Spinal cord (tissue), 10 donors: ENCODE results near the gene CRYGN. TPM values are rescaled to one million over a fixed set of nuclear protein-coding genes. Genes with fewer than 3 reads are reported as not detected.

ENCODE experiments used
- DNase-seq, 6 donors: peaks; one replicate each; pipeline versions ENCODE4 v3.0.0 to v3.0.0-alpha.2; 2013 to 2015; ENCODE audit warnings: low spot score in 6 of 6, low read depth in 4 of 6
- H3K27ac ChIP-seq: one replicate; pipeline ENCODE4 v1.5.1; 2013; ENCODE audit warnings: low read depth, low read length, control low read depth
- H3K27me3 ChIP-seq: one replicate; pipeline ENCODE4 v1.6.1; 2013; ENCODE audit warnings: low read length; ENCODE audit not compliant: control insufficient read depth, insufficient read depth
- H3K36me3 ChIP-seq: one replicate; pipeline ENCODE4 v1.6.1; 2013; ENCODE audit warnings: low read length; ENCODE audit not compliant: control insufficient read depth, insufficient read depth
- H3K4me1 ChIP-seq: one replicate; pipeline ENCODE4 v1.6.1; 2013; ENCODE audit warnings: low read length; ENCODE audit not compliant: control insufficient read depth, insufficient read depth
- H3K4me3 ChIP-seq: one replicate; pipeline ENCODE4 v1.5.1; 2013; ENCODE audit warnings: low read depth, low read length, control low read depth
- H3K9me3 ChIP-seq: one replicate; pipeline ENCODE4 v1.6.1; 2013; ENCODE audit warnings: low read length; ENCODE audit not compliant: control insufficient read depth, insufficient read depth
- WGBS: methylation state at CpG from one replicate; pipeline ENCODE4 v1.1.5; 2013; ENCODE audit warnings: missing lambda C conversion rate; ENCODE audit not compliant: insufficient coverage; 5-methylcytosine and 5-hydroxymethylcytosine counted together
- polyA plus RNA-seq, 2 donors: library from polyadenylated mRNA; unstranded; fragments of 120-200 nt; gene quantifications; one replicate each; pipeline ENCODE4 v1.2.1, GENCODE V29; 2013; ENCODE audit not compliant: insufficient read length in 2 of 2
- total RNA-seq, 2 donors: library from RNA; depleted of rRNA in 1 of 2; stranded (reverse); fragments of 120-200 nt in 1 of 2; fragments of >200 nt in 1 of 2; gene quantifications; one replicate each; pipeline versions ENCODE4 v1.2.3 to v1.2.4, GENCODE V29; 2013 to 2014
- donor health status: healthy.

CRYGN gene
- total and polyA plus RNA-seq, 4 donors: 0.55 to 10.3 (median 2.2) TPM

DNA sequence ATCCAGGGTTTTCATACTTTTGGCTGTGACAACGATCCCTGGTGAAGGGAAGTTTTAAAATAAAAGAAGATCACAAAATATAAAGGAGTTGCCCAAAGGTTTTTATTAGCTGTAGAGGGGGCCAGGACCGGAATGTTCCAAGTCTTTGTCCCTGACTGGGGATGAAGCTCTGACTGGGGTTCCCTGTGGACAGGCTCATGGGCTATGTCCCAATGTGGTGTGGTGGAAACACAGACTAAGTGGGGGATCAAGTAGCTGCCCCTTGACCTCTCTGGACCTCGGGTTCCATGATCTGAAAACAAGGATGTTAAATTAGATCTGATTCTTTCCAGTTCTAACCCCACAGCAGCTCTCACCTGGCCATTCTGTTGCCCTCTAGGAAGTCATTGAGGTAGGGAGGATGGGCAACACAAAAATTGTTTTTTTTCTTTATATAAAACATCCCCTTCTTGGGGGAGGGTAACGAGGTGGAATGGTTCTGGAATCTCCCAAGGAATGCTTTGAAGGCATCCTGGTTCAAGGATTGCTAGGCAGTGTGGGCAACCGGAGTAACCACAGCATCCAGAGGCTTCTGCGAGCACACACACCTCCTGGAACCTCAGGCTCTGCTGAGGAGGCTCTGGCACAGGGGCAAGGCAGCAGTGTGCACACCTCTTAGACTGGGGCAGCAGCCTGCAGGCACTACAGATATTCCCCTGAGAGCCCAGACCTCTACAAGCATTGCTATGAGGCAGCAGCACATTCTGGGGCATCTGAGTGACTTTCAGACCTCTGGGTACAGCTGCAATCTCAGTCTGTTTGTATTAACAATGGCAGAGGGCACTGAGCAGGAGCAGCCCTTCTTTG, 21.4 kb upstream of the CRYGN start:
- Histone ChIP-seq H3K36me3 (peaks cover 13% of the 10 kb centered on the region), H3K9me3 (no peaks in the 10 kb centered on the region), H3K27me3 (no peaks in the 10 kb centered on the region), H3K27ac (peak overlapping the region; percentile 94), H3K4me3 (no peak overlapping the region), H3K4me1 (peaks cover 28% of the 10 kb centered on the region)
- no peak for DNase-seq
- WGBS: 94% methylated on average over 3 of the region's 6 CpGs

DNA sequence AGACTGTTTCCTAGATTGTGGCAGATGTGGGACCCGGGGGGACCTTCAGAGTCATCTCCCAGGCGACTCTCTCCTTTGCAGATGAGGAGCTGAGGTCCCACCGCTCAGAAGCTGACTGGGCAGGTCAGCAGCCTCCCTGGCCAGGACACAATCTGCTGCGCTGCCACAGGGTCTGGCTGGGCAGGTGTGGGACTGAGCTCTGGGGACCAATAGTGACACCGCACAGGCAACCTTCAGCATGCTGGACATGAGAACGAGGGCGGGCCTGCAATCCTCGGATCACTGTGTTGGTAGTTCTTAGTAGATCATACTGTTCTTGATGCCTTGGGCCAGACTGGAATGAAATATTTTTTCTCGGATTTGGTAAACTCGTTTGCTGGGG, 20.5 kb upstream of the CRYGN start:
- Histone ChIP-seq H3K4me1 (peaks cover 28% of the 10 kb centered on the region), H3K27me3 (no peaks in the 10 kb centered on the region), H3K9me3 (no peaks in the 10 kb centered on the region), H3K27ac (peak overlapping the region; percentile 94), H3K36me3 (peaks cover 9% of the 10 kb centered on the region), H3K4me3 (peak overlapping the region; percentile 11)
- DNase-seq: no peak
- WGBS: 47% methylated on average over 10 of the region's 10 CpGs

DNA sequence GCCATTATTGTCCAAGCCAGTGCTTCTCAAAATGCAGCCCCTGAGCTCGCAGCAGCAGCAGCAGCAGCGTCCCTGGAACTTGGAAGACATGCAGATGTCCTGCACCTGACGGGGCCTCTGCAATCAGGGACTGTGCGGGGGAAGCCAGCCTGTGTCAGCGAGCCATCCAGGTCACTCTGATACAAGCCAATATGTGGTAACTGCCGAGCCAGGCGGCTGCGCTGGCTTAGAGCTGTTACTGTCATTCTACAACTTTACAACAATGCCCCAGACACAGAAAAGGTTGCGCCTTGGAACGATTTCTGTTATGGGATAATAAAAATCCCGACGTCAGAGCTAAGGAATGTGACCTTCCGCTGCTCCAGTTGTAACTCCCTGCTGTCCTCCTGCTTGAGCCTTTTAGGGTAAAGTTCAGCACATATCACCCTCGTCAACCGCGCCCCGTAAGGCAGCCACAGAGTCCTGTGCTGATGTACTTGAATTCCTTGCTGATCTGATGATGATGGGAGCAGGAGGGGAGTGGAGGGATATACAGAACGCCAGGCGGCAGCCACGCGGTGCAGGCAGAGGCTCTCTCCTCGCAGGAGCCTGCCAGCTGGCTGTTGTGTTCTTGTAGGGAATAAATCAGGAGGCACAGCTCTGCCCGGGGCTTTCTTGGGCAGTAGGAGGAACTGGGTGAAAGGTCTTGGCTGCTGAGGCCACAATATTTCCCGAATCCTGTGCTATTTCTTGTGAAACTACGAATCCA, 20.0 kb upstream of the CRYGN start:
- Histone ChIP-seq H3K27me3 (no peaks in the 10 kb centered on the region), H3K27ac (peak overlapping the region; percentile 94), H3K4me1 (peaks cover 28% of the 10 kb centered on the region), H3K36me3 (peaks cover 5% of the 10 kb centered on the region), H3K9me3 (no peaks in the 10 kb centered on the region), H3K4me3 (peak overlapping the region; percentile 11)
- WGBS: 1% methylated on average over 22 of the region's 25 CpGs
- peak; percentile 62 to 93 (median 75) for DNase-seq

DNA sequence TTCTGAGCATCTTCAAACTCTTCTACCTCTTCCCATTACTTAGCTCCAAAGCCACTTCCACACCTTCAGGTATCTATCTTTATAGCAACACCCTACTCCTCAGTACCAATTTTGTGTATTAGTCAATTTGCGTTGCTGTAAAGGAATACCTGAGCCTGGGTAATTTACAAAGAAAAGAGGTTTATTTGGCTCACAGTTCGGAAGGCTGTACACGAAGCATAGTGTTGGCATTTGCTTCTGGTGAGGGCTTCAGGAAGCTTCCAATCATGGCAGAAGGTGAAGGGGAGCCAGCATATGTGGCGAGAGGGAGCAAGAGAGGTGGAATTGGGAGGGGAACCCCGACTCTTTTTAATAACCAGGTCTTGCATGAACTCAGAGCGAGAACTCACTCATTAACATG, 17.6 kb upstream of the CRYGN start:
- H3K27ac ChIP-seq: no peak overlapping the region
- no peaks in the 10 kb centered on the region for H3K27me3 ChIP-seq
- no peak for DNase-seq
- WGBS: 100% methylated on average over 2 of the region's 6 CpGs
- H3K36me3 ChIP-seq: no peaks in the 10 kb centered on the region
- peaks cover 28% of the 10 kb centered on the region for H3K4me1 ChIP-seq
- no peaks in the 10 kb centered on the region for H3K9me3 ChIP-seq
- no peak overlapping the region for H3K4me3 ChIP-seq

DNA sequence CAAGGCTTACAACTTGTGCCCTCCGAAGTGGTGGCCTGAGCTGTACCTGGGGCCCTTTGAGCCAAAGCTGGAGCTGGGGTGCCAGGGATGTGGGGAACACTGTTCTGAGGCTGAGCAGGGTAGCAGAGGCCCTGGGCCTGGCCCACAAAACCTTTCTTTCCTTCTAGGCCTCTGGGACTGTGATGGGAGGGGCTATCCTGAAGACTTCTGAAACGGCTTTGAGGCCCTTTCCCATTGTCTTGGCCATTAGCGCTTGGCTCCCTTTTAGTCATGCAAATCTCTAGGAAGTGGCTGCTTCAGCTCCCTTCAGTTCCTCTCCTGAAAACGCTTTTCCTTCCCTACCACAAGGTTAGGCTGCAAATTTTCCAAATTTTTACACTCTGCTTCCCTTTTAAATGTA, 16.8 kb upstream of the CRYGN start:
- Histone ChIP-seq H3K36me3 (no peaks in the 10 kb centered on the region), H3K4me1 (peaks cover 28% of the 10 kb centered on the region), H3K9me3 (no peaks in the 10 kb centered on the region), H3K4me3 (no peak overlapping the region), H3K27ac (no peak overlapping the region), H3K27me3 (no peaks in the 10 kb centered on the region)
- DNase-seq: no peak
- 100% methylated on average over 1 of the region's 4 CpGs for WGBS

DNA sequence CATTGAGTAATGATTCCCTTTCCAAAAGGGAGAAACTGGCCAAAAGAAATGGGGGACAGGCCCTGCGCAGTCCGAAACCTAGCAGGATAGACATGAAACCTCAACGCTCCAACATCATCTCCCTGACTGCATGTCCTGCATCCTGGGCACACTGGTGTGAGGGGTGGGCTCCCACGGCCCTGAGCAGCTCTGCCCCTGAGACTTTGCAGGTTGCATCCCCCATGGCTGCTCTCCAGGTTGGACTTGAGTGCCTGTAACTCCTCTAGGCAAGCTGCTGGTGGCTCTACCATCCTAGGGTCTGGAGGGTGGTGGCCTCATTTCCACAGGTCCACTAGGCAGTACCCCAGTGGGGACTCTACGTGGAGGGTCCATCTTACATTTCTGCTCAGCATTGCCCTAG, 16.3 kb upstream of the CRYGN start:
- no peak for DNase-seq
- 100% methylated on average over 5 of the region's 5 CpGs for WGBS
- H3K4me1 ChIP-seq: peaks cover 24% of the 10 kb centered on the region
- H3K36me3 ChIP-seq: no peaks in the 10 kb centered on the region
- no peak overlapping the region for H3K4me3 ChIP-seq
- no peaks in the 10 kb centered on the region for H3K9me3 ChIP-seq
- H3K27ac ChIP-seq: no peak overlapping the region
- H3K27me3 ChIP-seq: no peaks in the 10 kb centered on the region

DNA sequence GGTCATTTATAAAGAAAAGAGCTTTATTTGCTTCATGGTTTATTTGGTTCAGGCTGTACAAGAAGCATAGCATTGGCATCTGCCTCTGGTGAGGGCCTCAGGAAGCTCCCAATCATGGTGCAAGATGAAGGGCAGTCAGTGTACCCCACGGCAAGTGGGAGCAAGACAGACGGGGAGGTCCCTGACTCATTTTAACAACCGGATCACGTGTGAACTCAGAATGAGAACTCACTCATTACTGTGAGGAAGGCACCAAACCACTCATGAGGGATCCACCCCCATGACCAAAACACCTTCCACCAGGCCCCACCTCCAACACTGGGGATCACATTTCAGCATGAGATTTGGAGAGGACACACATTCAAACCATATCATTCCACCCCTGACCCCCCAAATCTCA, 15.7 kb upstream of the CRYGN start:
- no peak overlapping the region for H3K4me3 ChIP-seq
- H3K9me3 ChIP-seq: no peaks in the 10 kb centered on the region
- peaks cover 19% of the 10 kb centered on the region for H3K4me1 ChIP-seq
- no peak for DNase-seq
- no peak overlapping the region for H3K27ac ChIP-seq
- no peaks in the 10 kb centered on the region for H3K27me3 ChIP-seq
- H3K36me3 ChIP-seq: no peaks in the 10 kb centered on the region
- 81% methylated on average over 4 of the region's 4 CpGs for WGBS

DNA sequence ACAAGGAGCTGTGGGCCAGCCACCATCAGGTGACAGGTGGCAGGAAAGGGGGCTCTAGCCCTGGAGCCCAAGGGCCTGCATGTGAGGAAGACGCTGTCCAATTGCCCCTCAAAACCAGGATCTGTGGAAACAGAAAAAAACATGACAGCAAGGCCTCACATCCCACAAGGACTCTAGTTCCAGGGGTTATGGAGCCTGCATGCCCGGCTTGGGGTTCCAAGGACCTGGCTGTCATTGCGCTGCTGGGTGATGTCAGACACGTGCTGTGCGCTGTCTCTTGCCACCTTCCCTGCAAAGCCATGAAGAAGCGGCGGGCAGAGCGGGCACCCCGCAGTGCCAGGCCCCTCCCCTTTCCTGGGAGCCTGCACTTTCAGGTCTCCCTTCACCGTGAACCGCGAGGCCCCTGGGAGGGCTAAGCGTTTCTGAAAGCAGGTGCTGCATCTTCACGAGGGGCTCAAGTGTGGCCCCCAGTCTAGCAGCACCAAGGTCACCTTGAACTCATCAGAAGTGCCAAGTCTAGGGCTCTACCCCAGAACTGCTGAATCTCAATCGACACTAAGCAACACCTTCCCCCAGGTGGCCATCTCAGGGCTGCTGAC, 15.1 kb upstream of the CRYGN start:
- Histone ChIP-seq H3K9me3 (no peaks in the 10 kb centered on the region), H3K4me1 (peaks cover 12% of the 10 kb centered on the region), H3K36me3 (no peaks in the 10 kb centered on the region), H3K27ac (no peak overlapping the region), H3K4me3 (no peak overlapping the region), H3K27me3 (no peaks in the 10 kb centered on the region)
- 80% methylated on average over 15 of the region's 15 CpGs for WGBS
- DNase-seq: no peak

DNA sequence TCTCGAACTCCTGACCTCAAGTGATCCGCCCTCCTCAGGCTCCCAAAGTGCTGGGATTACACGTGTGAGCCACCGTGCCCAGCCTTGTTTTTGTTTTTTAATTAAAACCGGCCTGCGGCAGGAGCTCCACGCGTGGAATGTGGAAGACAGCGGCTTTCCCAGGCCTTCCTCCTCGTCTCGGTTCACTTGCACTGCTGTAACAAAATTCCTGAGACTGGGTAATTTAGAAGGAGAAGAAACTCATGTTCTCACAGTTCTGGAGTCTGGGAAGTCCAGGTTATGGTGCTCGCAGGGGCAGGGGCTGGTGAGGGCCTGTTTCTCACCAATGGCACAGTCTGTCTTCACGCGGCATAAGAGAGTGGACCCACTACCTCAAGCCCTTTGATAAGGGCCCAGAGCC, 14.4 kb upstream of the CRYGN start:
- DNase-seq: no peak
- Histone ChIP-seq H3K36me3 (no peaks in the 10 kb centered on the region), H3K9me3 (no peaks in the 10 kb centered on the region), H3K27me3 (no peaks in the 10 kb centered on the region), H3K4me1 (peaks cover 5% of the 10 kb centered on the region), H3K27ac (no peak overlapping the region), H3K4me3 (no peak overlapping the region)
- 85% methylated on average over 13 of the region's 14 CpGs for WGBS
